ENCODE results near the gene SIGLEC14. TPM values are rescaled to one million over a fixed set of nuclear protein-coding genes. Genes with fewer than 3 reads are reported as not detected.
"Not testable (repeated sequence)": the region's sequence is repeated elsewhere in the genome, so short reads cannot be mapped to it uniquely, and the experiment has no call there.

Gene SIGLEC14
- total RNA-seq, 1 donor: not detected

DNA sequence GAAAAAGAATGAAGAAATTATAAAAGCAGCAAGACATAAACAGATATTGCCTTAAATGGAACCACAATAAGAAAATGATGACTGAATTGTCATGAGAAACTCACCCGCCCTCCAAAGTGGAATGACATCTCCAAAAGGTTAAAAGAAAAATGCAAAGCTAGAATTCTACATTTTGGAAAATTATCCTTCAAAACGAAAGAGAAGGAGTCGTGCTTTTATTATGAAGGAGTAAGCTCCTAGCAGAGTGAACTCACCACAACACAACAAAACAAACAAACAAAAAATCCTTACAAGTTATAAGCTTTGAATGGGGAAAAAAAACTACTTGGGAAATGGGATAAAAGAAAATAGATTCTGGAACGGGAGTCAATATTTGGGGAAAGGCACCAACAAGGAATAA, 6.7 kb downstream of the SIGLEC14 start:
- TF ChIP-seq, protein P1, sequence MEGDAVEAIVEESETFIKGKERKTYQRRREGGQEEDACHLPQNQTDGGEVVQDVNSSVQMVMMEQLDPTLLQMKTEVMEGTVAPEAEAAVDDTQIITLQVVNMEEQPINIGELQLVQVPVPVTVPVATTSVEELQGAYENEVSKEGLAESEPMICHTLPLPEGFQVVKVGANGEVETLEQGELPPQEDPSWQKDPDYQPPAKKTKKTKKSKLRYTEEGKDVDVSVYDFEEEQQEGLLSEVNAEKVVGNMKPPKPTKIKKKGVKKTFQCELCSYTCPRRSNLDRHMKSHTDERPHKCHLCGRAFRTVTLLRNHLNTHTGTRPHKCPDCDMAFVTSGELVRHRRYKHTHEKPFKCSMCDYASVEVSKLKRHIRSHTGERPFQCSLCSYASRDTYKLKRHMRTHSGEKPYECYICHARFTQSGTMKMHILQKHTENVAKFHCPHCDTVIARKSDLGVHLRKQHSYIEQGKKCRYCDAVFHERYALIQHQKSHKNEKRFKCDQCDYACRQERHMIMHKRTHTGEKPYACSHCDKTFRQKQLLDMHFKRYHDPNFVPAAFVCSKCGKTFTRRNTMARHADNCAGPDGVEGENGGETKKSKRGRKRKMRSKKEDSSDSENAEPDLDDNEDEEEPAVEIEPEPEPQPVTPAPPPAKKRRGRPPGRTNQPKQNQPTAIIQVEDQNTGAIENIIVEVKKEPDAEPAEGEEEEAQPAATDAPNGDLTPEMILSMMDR (IDR thresholded peaks at IDR 0.05; ENCODE audit: insufficient read depth, low read length): no peak
- no peak for DNase-seq (ENCODE audit: low read depth)
- H3K4me3 ChIP-seq (ENCODE audit: low read depth, low read length): no peak overlapping the region

DNA sequence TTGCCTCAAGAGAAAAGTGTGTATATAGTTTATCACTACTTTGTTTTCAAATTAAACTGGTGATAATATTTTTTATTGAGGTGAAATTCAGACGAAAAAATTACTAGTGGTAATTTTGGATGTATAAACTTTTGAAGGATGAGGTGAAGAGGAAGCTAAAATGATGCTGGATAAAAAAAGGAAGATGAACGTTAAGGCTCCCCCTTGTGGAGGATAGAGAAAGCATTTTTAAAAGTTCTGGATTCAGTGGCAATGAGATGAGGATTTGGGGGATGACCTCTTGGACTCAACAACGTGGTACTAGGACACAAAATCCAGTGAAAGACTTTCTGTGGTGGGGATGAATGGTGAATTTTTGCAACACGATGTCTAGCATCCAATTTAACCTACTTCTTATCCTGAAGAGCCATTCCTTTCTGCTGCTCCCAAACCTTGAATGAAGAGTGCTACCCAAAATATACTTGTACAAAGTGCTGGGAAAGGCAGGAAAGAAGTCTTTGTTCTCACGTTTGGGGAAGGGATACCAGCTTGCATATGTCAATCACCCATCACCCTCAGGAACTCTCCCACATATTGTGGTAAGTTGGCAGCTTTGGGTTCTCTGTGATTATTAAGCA, 9.2 kb downstream of the SIGLEC14 start:
- peak; percentile 2 for DNase-seq (ENCODE audit: low read depth)
- no peak overlapping the region for H3K4me3 ChIP-seq (ENCODE audit: low read depth, low read length)
- TF ChIP-seq, protein P1 (IDR thresholded peaks at IDR 0.05; ENCODE audit: insufficient read depth, low read length): peak; percentile 18

DNA sequence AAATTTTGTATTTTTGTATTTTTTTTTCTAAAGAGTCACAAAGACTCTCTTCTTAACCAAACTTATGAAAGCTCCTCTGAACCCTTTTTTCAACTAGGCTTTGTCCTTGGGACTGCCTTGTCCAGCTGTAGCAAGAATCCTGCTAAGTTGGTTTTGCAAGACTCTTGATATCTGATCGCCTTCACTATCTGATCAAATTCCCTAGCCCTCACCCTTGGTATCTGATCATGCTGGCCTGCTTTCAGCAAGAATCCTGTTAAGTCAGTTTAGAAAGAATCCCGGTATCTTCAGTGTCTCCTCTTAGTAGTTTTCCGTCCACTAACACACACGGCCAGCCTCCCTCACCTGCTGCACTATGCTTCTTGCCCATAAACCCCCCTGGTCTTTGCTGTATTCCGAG, 14.5 kb downstream of the SIGLEC14 start:
- no peak for DNase-seq (ENCODE audit: low read depth)

DNA sequence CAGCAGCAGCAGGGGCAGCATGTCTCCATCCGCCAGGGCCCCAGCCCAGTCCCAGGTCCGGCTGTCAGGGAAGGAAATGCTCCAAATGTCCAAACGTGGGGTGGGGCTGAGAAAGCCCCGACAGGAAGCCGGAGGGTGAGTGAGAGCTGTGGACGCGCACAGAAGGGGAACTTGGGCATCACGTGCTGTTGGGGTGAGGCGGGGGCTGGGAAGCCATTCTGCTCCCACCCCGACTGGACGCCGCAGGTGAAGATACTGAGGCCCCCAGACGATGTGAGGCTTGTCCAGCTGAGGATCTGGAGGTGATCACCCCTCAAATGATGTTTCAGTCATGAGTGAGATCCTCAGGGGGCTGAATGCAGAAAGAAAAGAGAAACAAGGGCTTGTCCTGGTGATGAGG, 16.3 kb downstream of the SIGLEC14 start, which contains the start of gene SIGLEC5:
TSS of gene SIGLEC5 (minus strand) at position 87 of the 400 bp plus-strand sequence. CDS start at position 21, 66 bp downstream.
- DNase-seq (ENCODE audit: low read depth); H3K4me3 ChIP-seq (ENCODE audit: low read depth, low read length): not testable (repeated sequence)

More for the DNA sequence above, 14.5 kb downstream of the SIGLEC14 start:
- TF ChIP-seq, protein P1 (IDR thresholded peaks at IDR 0.05; ENCODE audit: insufficient read depth, low read length): no peak
- H3K4me3 ChIP-seq (ENCODE audit: low read depth, low read length): no peak overlapping the region

DNA sequence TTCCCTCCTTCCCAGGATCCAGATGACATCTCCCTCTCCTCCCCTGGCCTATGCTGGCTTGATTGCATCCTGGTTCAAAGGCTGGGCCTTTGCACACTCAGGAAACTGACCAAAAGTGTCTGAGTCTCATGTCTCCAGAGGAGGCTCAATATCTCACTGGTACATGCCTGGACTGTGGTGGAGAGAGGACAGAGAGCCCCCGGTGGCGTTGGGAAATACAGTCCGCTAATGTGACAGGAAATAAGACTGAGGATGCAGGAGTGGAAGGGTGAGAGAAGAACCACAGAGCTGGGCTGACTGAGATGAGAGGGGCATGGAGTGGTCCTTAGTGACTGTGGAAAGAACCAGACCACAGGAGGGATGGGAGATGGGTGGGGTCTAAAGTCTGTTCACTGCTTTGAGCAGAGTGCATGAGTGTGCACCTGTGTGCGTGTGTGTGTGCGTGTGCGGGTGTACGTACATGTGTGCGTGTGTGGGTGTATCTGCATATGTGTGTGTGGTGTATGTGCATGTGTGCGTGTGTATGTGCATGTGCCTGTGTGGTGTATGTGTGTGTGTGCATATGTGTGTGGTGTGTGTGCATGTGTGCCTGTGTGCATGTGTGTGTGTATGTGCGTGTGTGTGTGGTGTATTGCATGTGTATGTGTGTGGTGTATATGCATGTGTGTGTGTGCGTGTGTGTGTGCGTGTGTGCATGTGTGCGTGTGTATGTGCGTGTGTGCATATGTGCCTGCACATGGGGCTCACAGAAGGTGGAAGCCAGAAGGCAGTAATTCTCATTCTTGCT, 18.3 kb downstream of the SIGLEC14 start:
- H3K4me3 ChIP-seq (ENCODE audit: low read depth, low read length): no peak overlapping the region
- TF ChIP-seq, protein P1 (IDR thresholded peaks at IDR 0.05; ENCODE audit: insufficient read depth, low read length): no peak
- DNase-seq (ENCODE audit: low read depth): no peak

DNA sequence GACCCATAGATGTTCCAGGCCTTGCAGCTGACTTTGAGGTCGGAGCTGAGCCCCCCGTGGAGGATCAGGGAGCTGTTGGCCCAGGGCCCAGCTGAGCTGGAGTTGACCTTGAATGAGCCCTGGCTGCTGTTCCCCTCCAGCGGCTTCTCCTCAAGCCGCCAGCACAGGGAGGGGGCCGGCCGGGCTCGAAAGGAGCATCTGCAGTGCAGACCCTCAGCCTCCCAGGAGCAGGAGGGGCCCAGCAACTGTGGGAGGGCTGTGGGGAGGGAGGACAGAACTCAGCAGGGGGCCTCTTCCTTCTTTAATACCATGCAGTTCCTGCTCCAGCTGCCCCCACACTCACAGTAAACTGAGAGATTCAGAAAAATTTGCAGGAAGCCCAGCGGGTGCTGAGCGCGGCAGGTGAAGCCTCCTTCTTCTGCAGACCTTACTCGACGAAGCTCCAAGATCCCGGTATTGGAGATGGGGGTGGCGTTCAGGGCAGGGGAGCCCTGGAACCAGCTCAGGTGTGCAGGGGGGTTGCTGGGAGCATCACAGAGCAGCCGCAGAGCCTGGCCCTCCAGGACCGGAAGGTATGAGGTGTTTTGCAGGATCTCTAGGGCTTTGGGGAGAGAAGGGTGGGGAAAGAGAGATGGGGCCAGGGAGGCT, 19.0 kb downstream of the SIGLEC14 start:
- DNase-seq (ENCODE audit: low read depth): no peak
- H3K4me3 ChIP-seq (ENCODE audit: low read depth, low read length): no peak overlapping the region
- TF ChIP-seq, protein P1 (IDR thresholded peaks at IDR 0.05; ENCODE audit: insufficient read depth, low read length): no peak

DNA sequence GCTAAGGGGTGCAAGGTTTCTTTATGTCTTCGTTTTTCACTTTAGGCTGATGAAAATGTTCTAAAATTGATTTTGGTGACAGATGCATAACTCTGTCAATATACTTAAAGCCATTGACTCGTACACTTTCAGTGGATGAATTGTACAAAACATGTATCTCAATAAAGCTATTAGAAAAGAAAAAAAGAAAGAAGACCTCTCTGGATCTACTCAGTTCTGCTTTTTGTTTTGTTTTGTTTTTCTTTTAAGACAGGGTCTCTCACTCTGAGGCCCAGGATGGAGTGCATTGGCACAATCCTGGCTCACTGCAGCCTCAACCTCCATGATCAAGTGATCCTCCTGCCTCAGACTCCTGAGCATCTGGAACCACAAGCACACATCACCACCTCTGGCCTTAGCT, 19.9 kb downstream of the SIGLEC14 start:
- TF ChIP-seq, protein P1 (IDR thresholded peaks at IDR 0.05; ENCODE audit: insufficient read depth, low read length): no peak
- no peak overlapping the region for H3K4me3 ChIP-seq (ENCODE audit: low read depth, low read length)
- no peak for DNase-seq (ENCODE audit: low read depth)
